ENCODE results near the gene SORBS1.

GRCh38 chr10:95329296-95329695 is 231.9 kb downstream of the SORBS1 start:
- TF ChIP-seq POLR2AphosphoS5 (IDR thresholded peaks at IDR 0.05; ENCODE audit: low read depth) (no peak), CTCF (IDR thresholded peaks at IDR 0.05; ENCODE audit: insufficient read depth, low read length) (no peak), REST (IDR thresholded peaks at IDR 0.05; ENCODE audit: insufficient replicate concordance, low read depth) (no peak)
